Peyer's patch (tissue), 4 donors: ENCODE data around the gene PDCD6IP.

Experiments used
- POLR2A ChIP-seq, 2 donors: fragments of 450-650 bp; IDR thresholded peaks; one replicate each; pipeline ENCODE4 v1.5.1; 2017; ENCODE audit warnings: antibody characterized with exemption in 2 of 2, mild to moderate bottlenecking in 2 of 2, moderate library complexity in 2 of 2
- TF ChIP-seq, protein P1 (sequence below), 6 experiments: fragments of 450-650 bp in 4 of 6; fragments of 200-600 bp in 2 of 6; sonication (generic) in 1 of 6; IDR thresholded peaks; one replicate each; pipeline ENCODE4 v1.5.1; 2017 to 2019; ENCODE audit warnings: antibody characterized with exemption in 6 of 6, mild to moderate bottlenecking in 3 of 6, moderate library complexity in 1 of 6

DNA sequence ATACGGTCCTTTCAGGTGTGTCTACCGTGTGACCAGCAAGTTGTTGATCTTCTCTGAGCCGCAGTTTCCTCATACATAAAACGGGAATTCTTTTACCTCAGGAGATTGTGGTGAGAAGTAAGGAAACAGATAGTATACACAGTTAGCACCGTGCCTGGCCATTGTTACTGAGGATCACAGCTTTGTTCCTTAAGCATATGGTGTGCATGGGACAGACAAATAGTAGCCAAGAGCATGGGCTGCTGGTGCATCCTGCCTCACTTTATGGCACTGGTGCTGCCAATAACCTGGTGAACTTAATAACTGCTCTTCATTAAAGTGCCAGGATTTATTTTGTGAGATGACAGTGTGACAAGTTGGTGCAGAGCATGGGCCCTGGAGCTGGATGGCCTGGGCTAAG is 86.3 kb downstream of the PDCD6IP start:
- TF ChIP-seq, protein P1, sequence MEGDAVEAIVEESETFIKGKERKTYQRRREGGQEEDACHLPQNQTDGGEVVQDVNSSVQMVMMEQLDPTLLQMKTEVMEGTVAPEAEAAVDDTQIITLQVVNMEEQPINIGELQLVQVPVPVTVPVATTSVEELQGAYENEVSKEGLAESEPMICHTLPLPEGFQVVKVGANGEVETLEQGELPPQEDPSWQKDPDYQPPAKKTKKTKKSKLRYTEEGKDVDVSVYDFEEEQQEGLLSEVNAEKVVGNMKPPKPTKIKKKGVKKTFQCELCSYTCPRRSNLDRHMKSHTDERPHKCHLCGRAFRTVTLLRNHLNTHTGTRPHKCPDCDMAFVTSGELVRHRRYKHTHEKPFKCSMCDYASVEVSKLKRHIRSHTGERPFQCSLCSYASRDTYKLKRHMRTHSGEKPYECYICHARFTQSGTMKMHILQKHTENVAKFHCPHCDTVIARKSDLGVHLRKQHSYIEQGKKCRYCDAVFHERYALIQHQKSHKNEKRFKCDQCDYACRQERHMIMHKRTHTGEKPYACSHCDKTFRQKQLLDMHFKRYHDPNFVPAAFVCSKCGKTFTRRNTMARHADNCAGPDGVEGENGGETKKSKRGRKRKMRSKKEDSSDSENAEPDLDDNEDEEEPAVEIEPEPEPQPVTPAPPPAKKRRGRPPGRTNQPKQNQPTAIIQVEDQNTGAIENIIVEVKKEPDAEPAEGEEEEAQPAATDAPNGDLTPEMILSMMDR (IDR thresholded peaks at IDR 0.05), result no peak
- no peak for TF ChIP-seq POLR2A (IDR thresholded peaks at IDR 0.05)
